ENCODE data around the gene SOX3. TPM values are rescaled to one million over a fixed set of nuclear protein-coding genes. Genes with fewer than 3 reads are reported as not detected.
A peak's percentile ranks its signal among the peaks of the same experiment; 100 is the strongest.

SOX3 gene
- total RNA-seq, 1 donor from 2014 or later: not detected

DNA sequence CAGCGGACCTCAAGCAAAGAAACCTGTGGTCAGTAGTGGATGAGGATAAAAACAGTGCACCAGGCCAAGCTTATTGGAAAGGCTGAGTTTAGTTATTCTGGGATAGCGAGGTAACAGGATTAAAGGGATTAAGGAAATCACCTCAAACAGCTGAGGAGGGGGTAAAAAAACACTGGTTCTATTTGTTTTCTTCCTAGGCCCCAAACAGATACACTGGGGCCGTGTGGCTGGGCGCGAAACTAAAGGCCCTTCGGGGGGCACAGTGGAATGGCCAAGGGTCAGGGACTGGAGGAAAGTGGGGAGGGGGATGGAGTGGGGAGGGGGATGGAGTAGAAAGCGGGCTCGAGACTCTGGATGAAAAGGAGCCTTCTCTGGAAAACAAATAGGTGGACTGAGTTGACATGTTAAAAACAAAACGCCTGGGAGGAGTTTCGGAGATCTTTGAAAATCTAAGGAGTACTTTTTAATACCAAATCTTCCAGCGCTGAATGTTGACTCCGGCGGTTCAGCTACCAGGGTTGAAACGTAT, 2.9 kb downstream of the SOX3 start:
- intact Hi-C loops (cut with DNase I): no loop called here
- no peak for DNase-seq
- no peak for ATAC-seq (ENCODE audit: poor library complexity)

DNA sequence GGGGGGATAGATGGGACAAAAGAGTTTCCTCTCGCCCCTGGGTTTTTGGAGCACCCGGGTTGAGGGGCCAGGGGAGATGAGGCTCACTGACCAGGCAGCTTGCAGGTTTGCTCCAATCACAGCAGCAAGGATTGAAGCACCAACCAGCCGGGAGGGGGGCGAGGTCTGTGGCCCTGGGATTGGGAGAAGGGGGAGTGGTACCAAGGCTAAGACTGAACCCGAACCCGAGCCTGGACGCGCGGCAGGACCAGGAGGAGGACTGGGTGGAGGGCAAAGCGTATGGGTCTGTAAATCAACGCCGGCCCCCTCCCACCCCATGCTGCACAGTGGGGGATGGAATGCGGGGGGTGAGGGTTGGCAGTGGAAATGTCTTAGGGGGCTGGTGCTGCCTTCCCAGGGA, 3.5 kb downstream of the SOX3 start:
- intact Hi-C loops (cut with DNase I): no loop called here
- ATAC-seq (ENCODE audit: poor library complexity): no peak
- no peak for DNase-seq

DNA sequence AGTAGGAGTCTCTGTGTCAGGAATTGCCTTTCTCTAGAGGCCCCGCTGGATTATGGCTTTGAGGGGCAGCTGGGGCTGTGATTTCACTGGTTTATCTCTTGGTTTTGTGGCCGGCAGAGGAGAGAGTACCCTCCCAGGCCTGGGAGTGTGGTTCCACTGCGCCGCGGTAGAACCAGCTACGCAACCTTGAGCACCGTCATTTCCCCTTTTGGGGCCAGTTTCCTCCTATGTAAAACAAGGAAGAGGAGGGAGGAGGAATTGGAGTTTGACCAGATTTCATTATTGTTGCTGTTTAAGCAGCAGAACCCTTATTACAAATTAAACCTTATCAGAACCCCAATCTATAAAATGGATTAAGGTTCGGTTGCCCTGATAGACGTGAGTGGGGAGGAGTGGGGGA, 4.4 kb downstream of the SOX3 start:
- intact Hi-C loops (cut with DNase I): no loop called here
- ATAC-seq (ENCODE audit: poor library complexity) (no peak), DNase-seq (no peak)

DNA sequence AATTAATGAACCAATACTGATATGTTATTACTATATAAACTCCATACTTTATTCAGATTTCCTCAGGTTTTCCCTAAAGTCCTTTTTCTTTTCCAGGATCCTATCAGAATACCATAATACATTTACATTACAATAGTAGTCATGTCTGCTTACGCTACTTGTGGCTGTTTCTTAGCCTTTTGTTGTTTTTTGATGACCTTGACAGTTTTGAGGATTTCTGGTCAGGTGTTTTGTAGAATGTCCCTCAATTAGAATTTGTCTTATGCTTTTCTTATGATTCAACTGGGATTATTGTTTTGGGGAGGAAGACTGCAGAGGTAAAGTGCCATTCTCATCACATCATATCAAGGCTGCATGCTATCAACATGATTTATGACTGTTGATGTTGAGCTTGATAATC, 9.1 kb downstream of the SOX3 start:
- no peak for DNase-seq
- intact Hi-C loops (cut with DNase I): no loop called here
- no peak for ATAC-seq (ENCODE audit: poor library complexity)

DNA sequence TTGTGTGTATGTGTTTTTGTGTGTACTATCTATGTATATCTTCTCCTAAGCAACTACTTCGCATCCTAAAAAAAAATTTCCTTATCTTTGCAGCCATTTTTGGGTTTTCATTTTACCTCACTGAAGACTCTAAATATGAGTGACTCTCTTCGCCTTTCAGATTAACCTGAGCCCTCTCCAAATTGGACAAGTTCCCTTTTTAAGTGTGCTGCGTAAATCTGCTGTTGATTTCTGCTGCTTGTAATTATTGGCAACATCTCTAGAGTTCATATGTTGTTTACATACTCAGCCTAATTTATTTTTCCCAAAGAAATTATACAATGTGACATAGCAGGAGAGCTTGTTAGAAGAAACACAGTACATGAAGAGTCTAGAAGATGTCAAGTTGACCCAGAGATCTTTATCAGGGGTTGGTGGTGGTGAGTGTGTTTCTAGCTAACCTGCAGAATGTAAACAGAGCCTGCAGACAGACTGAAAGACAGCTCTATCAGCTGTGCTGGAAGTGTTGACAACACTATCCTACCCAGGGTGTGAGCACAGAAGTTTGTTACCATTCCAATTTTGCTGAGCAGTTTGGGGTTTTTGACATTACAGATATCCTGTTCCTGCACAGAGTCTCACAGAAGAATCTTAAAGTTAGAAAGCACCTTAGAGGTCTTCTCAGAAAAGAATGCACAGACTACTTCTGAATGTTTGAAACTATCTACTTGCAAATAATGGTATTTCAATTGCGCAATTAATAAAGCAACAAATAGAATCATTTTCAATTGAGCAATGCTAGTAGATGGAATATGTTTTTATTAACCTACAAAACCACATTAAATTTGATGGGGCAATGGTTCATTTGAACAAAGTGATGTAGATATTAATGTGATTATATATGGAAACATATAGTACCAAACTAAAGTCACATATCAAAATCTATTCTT, 12.5 kb downstream of the SOX3 start:
- DNase-seq (no peak), ATAC-seq (ENCODE audit: poor library complexity) (peak; percentile 83)
- intact Hi-C loops (cut with DNase I): no loop called here

DNA sequence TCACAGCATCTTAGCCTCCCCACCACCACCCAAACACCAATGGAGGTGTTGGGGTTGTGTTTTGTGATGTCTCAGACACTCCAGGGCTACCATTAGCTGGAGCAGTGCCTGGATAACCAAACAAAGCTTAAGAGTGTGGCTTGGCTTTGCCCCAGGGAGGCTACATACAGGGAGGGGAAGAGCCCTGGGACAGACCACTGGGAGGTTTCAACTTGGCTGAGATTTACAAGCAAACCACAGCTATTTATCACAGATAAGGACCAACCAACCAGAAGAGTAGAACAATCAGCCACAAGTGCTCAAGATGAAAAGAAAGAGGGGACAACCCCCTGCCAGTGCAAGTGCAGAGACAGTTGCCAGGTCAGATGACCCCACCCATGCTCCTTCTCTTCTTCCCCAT, 24.1 kb downstream of the SOX3 start:
- intact Hi-C loops (cut with DNase I): no loop called here
- ATAC-seq (ENCODE audit: poor library complexity) (no peak), DNase-seq (no peak)

DNA sequence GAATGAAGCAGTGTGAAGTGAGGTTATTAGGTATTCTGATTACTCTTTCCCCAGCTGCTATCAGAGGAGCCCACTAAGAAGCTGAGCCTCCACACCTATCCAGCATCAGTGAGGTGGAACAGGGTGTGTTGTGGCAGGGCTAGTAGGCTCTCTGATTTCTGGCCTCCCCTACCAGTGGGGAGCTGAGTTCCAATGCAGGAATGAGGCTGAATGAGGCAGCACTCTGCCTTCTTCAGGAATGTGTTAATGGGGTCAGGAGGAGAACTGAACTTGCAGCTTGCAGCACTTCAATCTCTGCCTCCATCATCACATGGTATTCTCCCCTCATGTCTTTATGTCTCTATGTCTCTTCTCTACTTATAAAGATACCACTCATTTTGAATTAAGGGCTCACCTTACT, 26.9 kb downstream of the SOX3 start:
- DNase-seq (no peak), ATAC-seq (ENCODE audit: poor library complexity) (no peak)
- intact Hi-C loops (cut with DNase I): no loop called here

DNA sequence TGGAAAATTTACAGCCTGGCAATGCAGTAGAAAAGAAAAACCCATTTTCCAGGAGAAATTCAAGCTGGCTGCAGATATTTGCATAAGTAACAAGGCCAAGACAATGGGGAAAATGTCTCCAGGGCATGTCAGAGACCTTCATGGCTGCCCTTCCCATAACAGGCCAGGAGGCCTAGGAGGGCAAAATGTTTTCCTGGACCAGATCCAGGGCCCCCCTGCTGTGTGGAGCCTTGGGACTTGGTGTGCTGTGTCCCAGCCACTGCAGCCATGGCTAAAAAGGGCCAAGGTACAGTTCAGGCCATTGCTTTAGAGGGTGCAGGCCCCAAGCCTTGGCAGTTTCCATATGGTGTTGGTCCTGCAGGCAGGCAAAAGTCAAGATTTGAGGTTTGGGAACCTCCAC, 29.8 kb downstream of the SOX3 start:
- intact Hi-C loops (cut with DNase I): no loop called here
- no peak for DNase-seq
- no peak for ATAC-seq (ENCODE audit: poor library complexity)

DNA sequence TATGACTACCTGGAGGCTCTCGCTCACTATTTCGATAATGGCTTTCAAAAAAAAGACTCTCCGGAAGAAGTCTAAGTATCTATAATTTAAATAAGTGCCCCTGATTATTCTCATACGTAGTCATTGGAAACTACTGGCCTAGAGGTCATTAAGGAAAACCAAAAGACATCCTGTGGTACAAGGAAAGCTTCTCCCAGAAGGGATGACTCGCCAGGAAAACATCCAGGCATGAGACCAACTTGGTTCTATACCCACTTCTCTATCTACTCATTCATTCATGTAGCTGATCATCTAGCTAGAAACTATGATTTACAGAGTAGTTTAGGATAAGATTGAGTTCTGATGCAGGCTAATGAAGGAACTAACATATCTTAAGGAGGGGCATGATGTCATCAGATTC, 37.7 kb downstream of the SOX3 start:
- no peak for ATAC-seq (ENCODE audit: poor library complexity)
- intact Hi-C loops (cut with DNase I): no loop called here
- no peak for DNase-seq

Other genes starting within 250 kb of the SOX3 start
- gene LINC00632, start 204.7 kb upstream of the SOX3 start, total RNA-seq: 158 TPM

Measured in Right ventricle myocardium superior (tissue), 1 donor.